ENCODE data around the gene ZNF630. TPM values are rescaled to one million over a fixed set of nuclear protein-coding genes. Genes with fewer than 3 reads are reported as not detected.
"Not testable (repeated sequence)": the region's sequence is repeated elsewhere in the genome, so short reads cannot be mapped to it uniquely, and the experiment has no call there.

Gene ZNF630
- total and polyA plus RNA-seq, 2 experiments from 2014 or later: 0.22 to 0.53 TPM

DNA sequence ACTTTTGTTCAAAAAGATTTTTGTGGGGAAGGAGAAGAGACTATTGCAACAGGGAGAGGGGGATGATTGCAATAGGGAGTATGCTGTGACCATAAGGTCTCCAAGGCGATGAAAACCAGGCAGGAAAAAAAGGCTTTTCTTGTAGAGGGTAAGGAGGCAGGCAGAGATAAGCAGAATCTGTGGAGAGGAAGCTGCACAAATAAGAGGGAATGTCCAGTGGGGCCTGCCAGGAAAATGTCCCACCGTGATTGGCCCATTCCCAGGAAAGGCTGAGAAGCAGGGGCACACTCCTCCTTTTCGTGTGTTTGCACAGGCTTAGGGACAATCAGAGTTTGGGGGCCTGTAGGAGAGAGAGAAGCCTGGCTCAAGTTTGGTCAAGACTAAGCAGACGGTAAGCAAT, 35.5 kb downstream of the ZNF630 start:
- no peak overlapping the region for H3K4me2 ChIP-seq (ENCODE audit: unreplicated experiment)
- no peak overlapping the region for H2AFZ ChIP-seq
- in situ Hi-C loops (cut with MboI): loop anchor here (25.0 kb wide), 1 partner anchor 499 kb away; no protein-coding TSS in a partner anchor
- no peaks in the 10 kb centered on the region for H3K79me2 ChIP-seq (ENCODE audit: insufficient read depth)
- TF ChIP-seq EZH2phosphoT487 (IDR thresholded peaks at IDR 0.05; ENCODE audit: insufficient read depth, low read depth) (no peak), EZH2 (IDR thresholded peaks at IDR 0.05; ENCODE audit: insufficient read depth, poor library complexity, severe bottlenecking) (no peak)
- DNase-seq: no peak
- no peak overlapping the region for H3K9ac ChIP-seq
- H3K9me2 ChIP-seq (ENCODE audit: insufficient read depth): no peaks in the 10 kb centered on the region
- 44 to 50% methylated on average over 4 of the region's 4 CpGs for WGBS, 2 experiments (ENCODE audit: low coverage in 1 of 2, low lambda C conversion rate in 2 of 2, missing lambda C conversion rate in 2 of 2)
- H3K27me3 ChIP-seq (replicated peaks; ENCODE audit: insufficient read depth): no peaks in the 10 kb centered on the region
- no peaks in the 10 kb centered on the region for H3K9me3 ChIP-seq (ENCODE audit: low read depth)
- no peak overlapping the region for H3K4me3 ChIP-seq
- H3F3A ChIP-seq (ENCODE audit: insufficient read depth): no peaks in the 10 kb centered on the region
- no peaks in the 10 kb centered on the region for H3K4me1 ChIP-seq (ENCODE audit: insufficient read depth)
- H4K20me1 ChIP-seq (ENCODE audit: insufficient read depth): no peaks in the 10 kb centered on the region
- no peaks in the 10 kb centered on the region for H3K36me3 ChIP-seq (ENCODE audit: low read depth)
- no peak overlapping the region for H3K27ac ChIP-seq

DNA sequence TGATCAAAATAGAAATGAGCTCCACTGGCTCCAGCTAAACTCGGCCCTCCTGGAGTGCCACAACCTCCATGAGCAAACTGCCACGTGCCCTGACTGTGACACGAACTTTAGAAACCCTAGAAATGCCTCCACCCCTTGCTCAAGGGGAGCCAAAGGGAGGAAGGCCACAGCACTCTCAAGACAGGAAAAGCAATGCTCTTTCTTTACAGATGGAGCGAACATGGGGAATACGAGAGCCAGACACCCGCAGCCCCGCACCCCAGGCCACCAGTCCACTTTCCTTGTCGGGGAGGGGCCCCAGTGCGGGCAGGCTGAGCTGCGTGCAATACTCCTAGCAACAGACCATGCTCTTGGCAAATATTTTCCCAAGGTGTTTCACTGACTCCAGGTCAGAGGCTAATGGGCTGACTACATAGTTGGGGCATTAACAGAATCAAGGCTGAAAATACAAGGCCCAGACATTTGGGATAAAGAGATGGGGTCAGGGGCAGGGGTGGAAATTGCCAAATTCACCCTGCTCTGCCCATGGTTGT, 40.7 kb downstream of the ZNF630 start:
- H3K9ac ChIP-seq; H3K9me2 ChIP-seq (ENCODE audit: insufficient read depth); DNase-seq; H3K4me2 ChIP-seq (ENCODE audit: unreplicated experiment); H3K4me1 ChIP-seq (ENCODE audit: insufficient read depth); H3K4me3 ChIP-seq; H3K27me3 ChIP-seq (replicated peaks; ENCODE audit: insufficient read depth); H3K9me3 ChIP-seq (ENCODE audit: low read depth); H3K27ac ChIP-seq; H2AFZ ChIP-seq; H4K20me1 ChIP-seq (ENCODE audit: insufficient read depth); H3K36me3 ChIP-seq (ENCODE audit: low read depth); H3F3A ChIP-seq (ENCODE audit: insufficient read depth); H3K79me2 ChIP-seq (ENCODE audit: insufficient read depth): not testable (repeated sequence)
- 77 to 79% methylated on average over 8 to 10 of the region's 10 CpGs for WGBS, 2 experiments (ENCODE audit: low coverage in 1 of 2, low lambda C conversion rate in 2 of 2, missing lambda C conversion rate in 2 of 2)
- in situ Hi-C loops (cut with MboI): loop anchor here (25.0 kb wide), 1 partner anchor 493 kb away; no protein-coding TSS in a partner anchor

DNA sequence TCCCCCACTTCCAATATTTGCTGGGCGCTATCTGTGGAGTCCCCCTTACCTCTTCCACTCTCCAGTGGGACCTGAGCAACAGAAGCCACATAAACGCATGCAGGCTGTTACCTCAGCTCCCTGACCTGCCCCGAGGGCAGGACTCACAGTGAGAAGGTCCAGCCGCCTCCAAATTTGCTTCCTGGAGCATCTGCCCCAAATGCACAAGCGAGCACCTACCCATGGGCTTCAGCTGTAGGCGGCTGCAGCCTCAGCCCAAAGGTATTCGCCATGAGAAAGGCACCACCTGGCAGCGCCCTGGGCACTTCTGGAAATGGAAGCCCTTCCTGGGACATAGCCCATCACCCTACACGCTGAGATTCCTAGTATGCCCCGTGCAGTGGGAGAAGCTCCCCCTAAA, 41.2 kb downstream of the ZNF630 start:
- H3K4me2 ChIP-seq (ENCODE audit: unreplicated experiment): no peak overlapping the region
- no peaks in the 10 kb centered on the region for H3K9me3 ChIP-seq (ENCODE audit: low read depth)
- no peak overlapping the region for H3K4me3 ChIP-seq
- no peak for DNase-seq
- H3K4me1 ChIP-seq (ENCODE audit: insufficient read depth): no peaks in the 10 kb centered on the region
- TF ChIP-seq EZH2phosphoT487 (IDR thresholded peaks at IDR 0.05; ENCODE audit: insufficient read depth, low read depth) (no peak), EZH2 (IDR thresholded peaks at IDR 0.05; ENCODE audit: insufficient read depth, poor library complexity, severe bottlenecking) (no peak)
- H3K9me2 ChIP-seq (ENCODE audit: insufficient read depth): no peaks in the 10 kb centered on the region
- no peaks in the 10 kb centered on the region for H3K27me3 ChIP-seq (replicated peaks; ENCODE audit: insufficient read depth)
- no peak overlapping the region for H3K9ac ChIP-seq
- no peaks in the 10 kb centered on the region for H3K36me3 ChIP-seq (ENCODE audit: low read depth)
- in situ Hi-C loops (cut with MboI): loop anchor here (25.0 kb wide), 1 partner anchor 493 kb away; no protein-coding TSS in a partner anchor
- WGBS, 2 experiments (ENCODE audit: low coverage in 1 of 2, low lambda C conversion rate in 2 of 2, missing lambda C conversion rate in 2 of 2): 74 to 76% methylated on average over 5 to 7 of the region's 10 CpGs
- H3K79me2 ChIP-seq (ENCODE audit: insufficient read depth): no peaks in the 10 kb centered on the region
- H2AFZ ChIP-seq: no peak overlapping the region
- no peaks in the 10 kb centered on the region for H4K20me1 ChIP-seq (ENCODE audit: insufficient read depth)
- no peaks in the 10 kb centered on the region for H3F3A ChIP-seq (ENCODE audit: insufficient read depth)
- no peak overlapping the region for H3K27ac ChIP-seq

DNA sequence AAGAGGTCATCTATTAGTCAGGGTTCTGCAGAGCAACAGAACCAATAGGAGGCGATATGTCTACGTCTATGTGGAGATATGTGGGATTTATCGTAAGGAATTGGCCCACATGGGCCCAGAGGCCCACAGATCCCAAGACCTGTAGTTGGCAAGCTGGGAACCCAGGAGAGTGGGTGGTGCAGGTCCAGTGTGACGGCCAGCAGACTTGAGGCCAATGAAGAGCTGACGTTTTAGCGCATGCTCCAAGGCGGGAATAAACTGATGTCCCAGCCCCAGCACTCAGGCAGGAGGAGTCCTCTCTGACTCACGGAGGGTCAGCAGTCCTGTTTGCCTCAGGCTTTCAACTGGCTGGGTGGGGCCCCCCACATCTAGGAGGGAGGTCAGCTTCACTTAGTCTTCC, 43.3 kb downstream of the ZNF630 start:
- Histone ChIP-seq H3K79me2 (ENCODE audit: insufficient read depth) (no peaks in the 10 kb centered on the region), H3K9ac (no peak overlapping the region), H3K4me1 (ENCODE audit: insufficient read depth) (no peaks in the 10 kb centered on the region), H3K36me3 (ENCODE audit: low read depth) (no peaks in the 10 kb centered on the region), H3K4me2 (ENCODE audit: unreplicated experiment) (no peak overlapping the region), H4K20me1 (ENCODE audit: insufficient read depth) (no peaks in the 10 kb centered on the region), H3F3A (ENCODE audit: insufficient read depth) (no peaks in the 10 kb centered on the region), H3K9me3 (ENCODE audit: low read depth) (no peaks in the 10 kb centered on the region), H3K27ac (no peak overlapping the region), H3K4me3 (no peak overlapping the region), H3K27me3 (replicated peaks; ENCODE audit: insufficient read depth) (no peaks in the 10 kb centered on the region), H3K9me2 (ENCODE audit: insufficient read depth) (no peaks in the 10 kb centered on the region), H2AFZ (no peak overlapping the region)
- TF ChIP-seq EZH2 (IDR thresholded peaks at IDR 0.05; ENCODE audit: insufficient read depth, poor library complexity, severe bottlenecking) (no peak), EZH2phosphoT487 (IDR thresholded peaks at IDR 0.05; ENCODE audit: insufficient read depth, low read depth) (no peak)
- 75 to 85% methylated on average over 5 to 8 of the region's 8 CpGs for WGBS, 2 experiments (ENCODE audit: low coverage in 1 of 2, low lambda C conversion rate in 2 of 2, missing lambda C conversion rate in 2 of 2)
- no peak for DNase-seq
- in situ Hi-C loops (cut with MboI): loop anchor here (25.0 kb wide), 1 partner anchor 491 kb away; no protein-coding TSS in a partner anchor

DNA sequence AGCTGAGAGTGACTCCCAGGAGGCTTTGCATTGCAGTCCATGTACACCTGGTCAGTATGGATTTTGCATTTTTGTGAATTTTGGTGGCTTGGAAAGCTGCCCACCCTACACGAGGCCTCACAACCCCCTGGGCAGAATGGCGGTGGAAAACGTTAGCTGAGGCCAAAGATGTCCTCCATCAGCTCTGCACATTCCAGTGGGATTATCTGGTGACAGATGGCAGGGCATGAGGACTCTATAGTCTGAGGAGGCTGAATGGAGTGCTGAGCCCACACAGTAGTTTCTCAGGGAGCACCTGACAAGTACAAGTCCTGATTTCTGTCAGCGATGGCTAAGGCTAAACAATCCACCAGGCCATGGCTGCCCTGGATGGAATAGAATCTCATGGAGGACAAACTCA, 43.9 kb downstream of the ZNF630 start:
- not testable (repeated sequence) for H4K20me1 ChIP-seq (ENCODE audit: insufficient read depth); DNase-seq; H3K27ac ChIP-seq; H2AFZ ChIP-seq; H3K4me2 ChIP-seq (ENCODE audit: unreplicated experiment); H3K9me2 ChIP-seq (ENCODE audit: insufficient read depth); H3K9ac ChIP-seq; H3K27me3 ChIP-seq (replicated peaks; ENCODE audit: insufficient read depth); H3K36me3 ChIP-seq (ENCODE audit: low read depth); H3K4me1 ChIP-seq (ENCODE audit: insufficient read depth); H3K79me2 ChIP-seq (ENCODE audit: insufficient read depth); H3K9me3 ChIP-seq (ENCODE audit: low read depth); H3K4me3 ChIP-seq; H3F3A ChIP-seq (ENCODE audit: insufficient read depth)
- 4 to 12% methylated on average over 3 of the region's 4 CpGs for WGBS, 2 experiments (ENCODE audit: low coverage in 1 of 2, low lambda C conversion rate in 2 of 2, missing lambda C conversion rate in 2 of 2)
- in situ Hi-C loops (cut with MboI): loop anchor here (25.0 kb wide), 1 partner anchor 490 kb away; no protein-coding TSS in a partner anchor
